ENCODE results near the gene OR2H2. TPM values are rescaled to one million over a fixed set of nuclear protein-coding genes. Genes with fewer than 3 reads are reported as not detected.

OR2H2 gene
- total and polyA plus RNA-seq, 4 donors, result not detected

- Histone ChIP-seq H3K4me1 (ENCODE audit: control insufficient read depth in 4 of 4, insufficient read depth in 4 of 4, low read length in 3 of 4) (no peaks in the 10 kb centered on the region), H3K9ac (ENCODE audit: low read depth in 1 of 2, low read length in 2 of 2) (no peak overlapping the region), H3K4me3 (ENCODE audit: low read depth in 1 of 3, low read length in 3 of 3) (no peak overlapping the region), H3K9me3 (ENCODE audit: control insufficient read depth in 4 of 4, low read length in 3 of 4) (no peaks in the 10 kb centered on the region), H3K27ac (ENCODE audit: low read depth in 1 of 2, low read length in 2 of 2) (no peak overlapping the region), H3K27me3 (ENCODE audit: control insufficient read depth in 4 of 4, insufficient read depth in 4 of 4, low read length in 3 of 4) (no peaks in the 10 kb centered on the region), H3K36me3 (ENCODE audit: control insufficient read depth in 4 of 4, insufficient read depth in 3 of 4, low read depth in 1 of 4, low read length in 3 of 4) (no peaks in the 10 kb centered on the region)
- TF ChIP-seq HNF4A (conservative IDR thresholded peaks at IDR 0.05) (no peak), MAX (IDR thresholded peaks at IDR 0.05) (no peak), TAF1 (conservative IDR thresholded peaks at IDR 0.05) (no peak)
- WGBS, result 69% methylated on average over 12 of the region's 12 CpGs
- no peak for DNase-seq (ENCODE audit: low spot score)
Measured at GRCh38 chr6:29602564-29603361, 17.8 kb downstream of the OR2H2 start.

DNA sequence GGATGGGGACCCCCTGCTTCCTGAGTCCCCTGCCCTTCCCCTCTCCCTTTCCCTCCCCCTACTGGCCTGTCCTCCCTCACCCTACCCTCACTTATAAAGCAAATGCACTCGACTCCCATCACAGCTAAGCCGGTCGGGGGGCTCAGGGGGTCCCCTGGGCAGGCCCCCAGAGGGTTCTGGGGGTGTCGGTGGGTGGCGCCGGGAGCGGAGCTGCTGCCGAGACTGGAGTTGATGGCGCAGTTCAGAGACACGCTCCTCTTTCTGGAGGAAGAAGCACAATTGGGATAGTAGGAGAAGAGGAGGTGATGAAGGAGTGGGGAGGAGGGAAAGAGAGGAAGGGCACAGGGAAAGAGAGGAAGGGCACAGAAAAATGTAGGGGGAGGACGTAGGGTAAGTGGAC, 18.5 kb downstream of the OR2H2 start:
- Histone ChIP-seq H3K27me3 (ENCODE audit: control insufficient read depth in 4 of 4, insufficient read depth in 4 of 4, low read length in 3 of 4) (no peaks in the 10 kb centered on the region), H3K9me3 (ENCODE audit: control insufficient read depth in 4 of 4, low read length in 3 of 4) (no peaks in the 10 kb centered on the region), H3K4me3 (ENCODE audit: low read depth in 1 of 3, low read length in 3 of 3) (no peak overlapping the region), H3K36me3 (ENCODE audit: control insufficient read depth in 4 of 4, insufficient read depth in 3 of 4, low read depth in 1 of 4, low read length in 3 of 4) (no peaks in the 10 kb centered on the region), H3K27ac (ENCODE audit: low read depth in 1 of 2, low read length in 2 of 2) (no peak overlapping the region), H3K4me1 (ENCODE audit: control insufficient read depth in 4 of 4, insufficient read depth in 4 of 4, low read length in 3 of 4) (no peaks in the 10 kb centered on the region), H3K9ac (ENCODE audit: low read depth in 1 of 2, low read length in 2 of 2) (no peak overlapping the region)
- DNase-seq (ENCODE audit: low spot score), result no peak
- no peak for TF ChIP-seq NR2F2 (IDR thresholded peaks at IDR 0.05)
- no peak for TF ChIP-seq EGR1 (IDR thresholded peaks at IDR 0.05; ENCODE audit: low read depth in 2 of 2)
- TF ChIP-seq MAX (IDR thresholded peaks at IDR 0.05), result no peak
- TF ChIP-seq HNF4G (IDR thresholded peaks at IDR 0.05), result no peak
- TF ChIP-seq RAD21 (IDR thresholded peaks at IDR 0.05), result no peak
- TF ChIP-seq, protein P1, sequence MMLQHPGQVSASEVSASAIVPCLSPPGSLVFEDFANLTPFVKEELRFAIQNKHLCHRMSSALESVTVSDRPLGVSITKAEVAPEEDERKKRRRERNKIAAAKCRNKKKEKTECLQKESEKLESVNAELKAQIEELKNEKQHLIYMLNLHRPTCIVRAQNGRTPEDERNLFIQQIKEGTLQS (IDR thresholded peaks at IDR 0.05), result no peak
- no peak for TF ChIP-seq REST (IDR thresholded peaks at IDR 0.05)
- TF ChIP-seq TAF1 (conservative IDR thresholded peaks at IDR 0.05), result no peak
- no peak for TF ChIP-seq HNF4A (conservative IDR thresholded peaks at IDR 0.05)
- no peak for TF ChIP-seq YY1 (IDR thresholded peaks at IDR 0.05)
- no peak for TF ChIP-seq JUND (IDR thresholded peaks at IDR 0.05)
- TF ChIP-seq GABPA (IDR thresholded peaks at IDR 0.05 in 1 of 2, conservative IDR thresholded peaks at IDR 0.05 in 1 of 2), result no peak
- TF ChIP-seq FOXA1 (IDR thresholded peaks at IDR 0.05), result no peak
- TF ChIP-seq SP1 (IDR thresholded peaks at IDR 0.05), result no peak
- TF ChIP-seq, protein P2, sequence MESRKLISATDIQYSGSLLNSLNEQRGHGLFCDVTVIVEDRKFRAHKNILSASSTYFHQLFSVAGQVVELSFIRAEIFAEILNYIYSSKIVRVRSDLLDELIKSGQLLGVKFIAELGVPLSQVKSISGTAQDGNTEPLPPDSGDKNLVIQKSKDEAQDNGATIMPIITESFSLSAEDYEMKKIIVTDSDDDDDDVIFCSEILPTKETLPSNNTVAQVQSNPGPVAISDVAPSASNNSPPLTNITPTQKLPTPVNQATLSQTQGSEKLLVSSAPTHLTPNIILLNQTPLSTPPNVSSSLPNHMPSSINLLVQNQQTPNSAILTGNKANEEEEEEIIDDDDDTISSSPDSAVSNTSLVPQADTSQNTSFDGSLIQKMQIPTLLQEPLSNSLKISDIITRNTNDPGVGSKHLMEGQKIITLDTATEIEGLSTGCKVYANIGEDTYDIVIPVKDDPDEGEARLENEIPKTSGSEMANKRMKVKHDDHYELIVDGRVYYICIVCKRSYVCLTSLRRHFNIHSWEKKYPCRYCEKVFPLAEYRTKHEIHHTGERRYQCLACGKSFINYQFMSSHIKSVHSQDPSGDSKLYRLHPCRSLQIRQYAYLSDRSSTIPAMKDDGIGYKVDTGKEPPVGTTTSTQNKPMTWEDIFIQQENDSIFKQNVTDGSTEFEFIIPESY (IDR thresholded peaks at IDR 0.05), result no peak
- no peak for TF ChIP-seq FOXA2 (IDR thresholded peaks at IDR 0.05)
- no peak for TF ChIP-seq CTCF (IDR thresholded peaks at IDR 0.05; ENCODE audit: low read depth, low read length, missing input control)
- TF ChIP-seq RXRA (IDR thresholded peaks at IDR 0.05), result no peak
- 73% methylated on average over 11 of the region's 11 CpGs for WGBS

All from liver (tissue), 9 donors.